Mesenchymal stem cell (in vitro differentiated cells and primary cell): ENCODE measurements around the gene PUS10.
"Not testable (repeated sequence)": the region's sequence is repeated elsewhere in the genome, so short reads cannot be mapped to it uniquely, and the experiment has no call there.

Experiments
- DNase-seq: peaks from one replicate; pipeline ENCODE4 v3.0.0-alpha.2; 2013
- H2AFZ ChIP-seq: one replicate; pipeline ENCODE4 v1.6.1; 2013; ENCODE audit warnings: low read depth, mild to moderate bottlenecking, control low read depth, inconsistent platforms, low read length, moderate library complexity
- H2AK5ac ChIP-seq: 2 replicates; pipeline ENCODE4 v1.6.1; 2013; ENCODE audit warnings: low read length, moderate library complexity, mild to moderate bottlenecking, inconsistent platforms; ENCODE audit not compliant: severe bottlenecking
- H2BK120ac ChIP-seq: one replicate; pipeline ENCODE4 v1.6.1; 2013; ENCODE audit warnings: low read depth, mild to moderate bottlenecking, inconsistent platforms, low read length, moderate library complexity
- H2BK12ac ChIP-seq, 2 experiments: one replicate each; pipeline ENCODE4 v1.6.1; 2013; ENCODE audit warnings: inconsistent platforms in 2 of 2, low read length in 2 of 2, mild to moderate bottlenecking in 2 of 2, moderate library complexity in 2 of 2, control low read depth in 1 of 2
- H2BK15ac ChIP-seq: one replicate; pipeline ENCODE4 v1.6.1; 2013; ENCODE audit warnings: mild to moderate bottlenecking, low read depth, inconsistent platforms; ENCODE audit not compliant: poor library complexity, severe bottlenecking
- H2BK5ac ChIP-seq: 2 replicates; pipeline ENCODE4 v1.6.1; 2013; ENCODE audit warnings: low read depth, mild to moderate bottlenecking, low read length, control low read depth, inconsistent platforms; ENCODE audit not compliant: poor library complexity, severe bottlenecking
- H3K14ac ChIP-seq, 2 experiments: one replicate each; pipeline ENCODE4 v1.6.1; 2013; ENCODE audit warnings: inconsistent platforms in 2 of 2, low read length in 2 of 2, control low read depth in 1 of 2, mild to moderate bottlenecking in 1 of 2, moderate library complexity in 1 of 2
- H3K18ac ChIP-seq, 2 experiments: one replicate each; pipeline ENCODE4 v1.6.1; 2013; ENCODE audit warnings: inconsistent platforms in 2 of 2, low read length in 2 of 2, control low read depth in 1 of 2, low read depth in 1 of 2, mild to moderate bottlenecking in 1 of 2
- H3K23ac ChIP-seq, 2 experiments: one replicate each; pipeline ENCODE4 v1.6.1; 2013; ENCODE audit warnings: inconsistent platforms in 2 of 2, low read length in 2 of 2, mild to moderate bottlenecking in 2 of 2, moderate library complexity in 2 of 2, control low read depth in 1 of 2
- H3K27ac ChIP-seq: 2 replicates; pipeline ENCODE4 v1.5.1; 2013; ENCODE audit warnings: mild to moderate bottlenecking, moderate library complexity, low read length, control low read depth, inconsistent platforms; ENCODE audit not compliant: poor library complexity, severe bottlenecking
- H3K27me3 ChIP-seq, 2 experiments: 2 replicates each; pipeline versions ENCODE4 v1.6.1 to v1.7.0; 2013; ENCODE audit warnings: low read length in 2 of 2, mild to moderate bottlenecking in 2 of 2, moderate library complexity in 2 of 2, control low read depth in 1 of 2, inconsistent platforms in 1 of 2; ENCODE audit not compliant: control insufficient read depth in 1 of 2, insufficient read depth in 1 of 2
- H3K36me3 ChIP-seq, 2 experiments: 2 replicates each; pipeline versions ENCODE4 v1.6.1 to v1.7.0; 2013; ENCODE audit warnings: low read length in 2 of 2, control low read depth in 1 of 2, inconsistent platforms in 1 of 2, low read depth in 1 of 2, mild to moderate bottlenecking in 1 of 2; ENCODE audit not compliant: insufficient read depth in 2 of 2, control insufficient read depth in 1 of 2
- H3K4ac ChIP-seq, 2 experiments: one replicate each; pipeline ENCODE4 v1.6.1; 2013; ENCODE audit warnings: inconsistent platforms in 2 of 2, low read length in 2 of 2, mild to moderate bottlenecking in 2 of 2, moderate library complexity in 2 of 2, control low read depth in 1 of 2, low read depth in 1 of 2
- H3K4me1 ChIP-seq: 2 replicates; pipeline ENCODE4 v1.6.1; 2013; ENCODE audit warnings: low read depth, low read length, control low read depth; ENCODE audit not compliant: control insufficient read depth, insufficient read depth
- H3K4me2 ChIP-seq: 2 replicates; pipeline ENCODE4 v1.6.1; 2013; ENCODE audit warnings: low read length, mild to moderate bottlenecking, inconsistent platforms; ENCODE audit not compliant: poor library complexity, severe bottlenecking
- H3K4me3 ChIP-seq, 2 experiments: 2 replicates each; pipeline versions ENCODE4 v1.5.1 to v1.7.0; 2013; ENCODE audit warnings: low read length in 2 of 2, mild to moderate bottlenecking in 2 of 2, control low read depth in 1 of 2, low read depth in 1 of 2; ENCODE audit not compliant: insufficient read depth in 1 of 2
- H3K79me1 ChIP-seq: replicated peaks from 2 replicates; pipeline ENCODE4 v1.6.1; 2013; ENCODE audit warnings: mild to moderate bottlenecking, control low read depth, low read length, inconsistent platforms; ENCODE audit not compliant: poor library complexity, severe bottlenecking
- H3K9ac ChIP-seq: 2 replicates; pipeline ENCODE4 v1.7.0; 2013; ENCODE audit warnings: mild to moderate bottlenecking, low read length, moderate library complexity
- H3K9me3 ChIP-seq: 2 replicates; pipeline ENCODE4 v1.7.0; 2013; ENCODE audit warnings: mild to moderate bottlenecking, low read length; ENCODE audit not compliant: control insufficient read depth
- H4K8ac ChIP-seq: one replicate; pipeline ENCODE4 v1.6.1; 2013; ENCODE audit warnings: inconsistent platforms, mild to moderate bottlenecking, low read length, moderate library complexity
- H4K91ac ChIP-seq: one replicate; pipeline ENCODE4 v1.6.1; 2013; ENCODE audit warnings: mild to moderate bottlenecking, low read length, inconsistent platforms
- WGBS: methylation state at CpG from one replicate; pipeline ENCODE4 v1.1.7; 2013; ENCODE audit warnings: mixed read lengths; 5-methylcytosine and 5-hydroxymethylcytosine counted together

PUS10 gene

GRCh38 chr2:60925994-60926740 lies 91.9 kb downstream of the PUS10 start:
- Histone ChIP-seq H2BK5ac (no peak overlapping the region), H3K79me1 (no peaks in the 10 kb centered on the region), H2BK12ac (no peak overlapping the region), H3K4me3 (no peak overlapping the region), H2AFZ (no peak overlapping the region), H3K4me1 (no peaks in the 10 kb centered on the region), H2BK15ac (no peak overlapping the region), H3K9ac (no peak overlapping the region), H3K36me3 (peaks cover 0 to 27% of the 10 kb centered on the region in 2 experiments), H4K8ac (no peak overlapping the region), H3K27ac (no peak overlapping the region), H2AK5ac (no peak overlapping the region), H4K91ac (no peak overlapping the region), H3K4me2 (no peak overlapping the region), H3K4ac (no peak overlapping the region), H3K18ac (no peak overlapping the region), H3K27me3 (no peaks in the 10 kb centered on the region), H2BK120ac (no peak overlapping the region), H3K14ac (no peak overlapping the region), H3K23ac (no peak overlapping the region), H3K9me3 (no peaks in the 10 kb centered on the region)
- 82% methylated on average over 7 of the region's 7 CpGs for WGBS
- peak; percentile 73 for DNase-seq

GRCh38 chr2:60907329-60907728 lies 110.7 kb downstream of the PUS10 start:
- no peak overlapping the region for H2BK12ac ChIP-seq
- no peak overlapping the region for H3K18ac ChIP-seq
- no peak overlapping the region for H2BK5ac ChIP-seq
- no peaks in the 10 kb centered on the region for H3K79me1 ChIP-seq
- no peak overlapping the region for H2BK15ac ChIP-seq
- no peak overlapping the region for H3K9ac ChIP-seq
- H3K4me1 ChIP-seq, result no peaks in the 10 kb centered on the region
- H3K4me2 ChIP-seq, result no peak overlapping the region
- no peaks in the 10 kb centered on the region for H3K9me3 ChIP-seq
- H3K4me3 ChIP-seq, result no peak overlapping the region
- WGBS, result 98% methylated on average over 6 of the region's 8 CpGs
- H2BK120ac ChIP-seq, result no peak overlapping the region
- H3K23ac ChIP-seq, result no peak overlapping the region
- H4K8ac ChIP-seq, result no peak overlapping the region
- no peak overlapping the region for H2AK5ac ChIP-seq
- H3K27me3 ChIP-seq, result no peaks in the 10 kb centered on the region
- H3K14ac ChIP-seq, result no peak overlapping the region
- peaks cover 4 to 16% of the 10 kb centered on the region in 2 experiments for H3K36me3 ChIP-seq
- no peak overlapping the region for H2AFZ ChIP-seq
- no peak for DNase-seq
- no peak overlapping the region for H3K27ac ChIP-seq
- no peak overlapping the region for H4K91ac ChIP-seq
- H3K4ac ChIP-seq, result no peak overlapping the region

- no peak overlapping the region for H3K27ac ChIP-seq
- no peak overlapping the region for H3K18ac ChIP-seq
- H3K79me1 ChIP-seq, result no peaks in the 10 kb centered on the region
- H3K27me3 ChIP-seq, result no peaks in the 10 kb centered on the region
- H3K9me3 ChIP-seq, result no peaks in the 10 kb centered on the region
- H2BK15ac ChIP-seq, result no peak overlapping the region
- no peak overlapping the region for H2BK5ac ChIP-seq
- H3K4me2 ChIP-seq, result no peak overlapping the region
- H2BK120ac ChIP-seq, result no peak overlapping the region
- H3K4me1 ChIP-seq, result no peaks in the 10 kb centered on the region
- H3K9ac ChIP-seq, result no peak overlapping the region
- no peak overlapping the region for H4K91ac ChIP-seq
- no peak overlapping the region for H3K23ac ChIP-seq
- H3K4ac ChIP-seq, result no peak overlapping the region
- H3K14ac ChIP-seq, result no peak overlapping the region
- H3K4me3 ChIP-seq, result no peak overlapping the region
- no peak overlapping the region for H2AFZ ChIP-seq
- no peak overlapping the region for H2AK5ac ChIP-seq
- DNase-seq, result no peak
- peaks cover 4 to 22% of the 10 kb centered on the region in 2 experiments for H3K36me3 ChIP-seq
- no peak overlapping the region for H2BK12ac ChIP-seq
- no peak overlapping the region for H4K8ac ChIP-seq
- WGBS, result 91% methylated on average over 1 of the region's 2 CpGs
Measured at GRCh38 chr2:60906395-60906794, 111.7 kb downstream of the PUS10 start.

GRCh38 chr2:60905867-60906266 lies 112.2 kb downstream of the PUS10 start:
- H3K79me1 ChIP-seq, H3K14ac ChIP-seq, DNase-seq, H3K4me3 ChIP-seq, H2AK5ac ChIP-seq, H3K4me2 ChIP-seq, H4K8ac ChIP-seq, H3K4me1 ChIP-seq, H3K27ac ChIP-seq, H4K91ac ChIP-seq, H2BK15ac ChIP-seq, H3K23ac ChIP-seq, H3K27me3 ChIP-seq, H2BK12ac ChIP-seq, H3K4ac ChIP-seq, H3K9me3 ChIP-seq, H3K9ac ChIP-seq, H2BK120ac ChIP-seq, H2AFZ ChIP-seq, H2BK5ac ChIP-seq, H3K18ac ChIP-seq: not testable (repeated sequence)
- H3K36me3 ChIP-seq, result peaks cover 7 to 24% of the 10 kb centered on the region in 2 experiments
- WGBS, result 99% methylated on average over 5 of the region's 5 CpGs
